ENCODE measurements around the gene MCF2L2. TPM values are rescaled to one million over a fixed set of nuclear protein-coding genes. Genes with fewer than 3 reads are reported as not detected.

Gene MCF2L2
- total RNA-seq, 3 donors from 2014 or later (not counting 1 experiment from before 2014, with no cell fraction given) = 2.2 to 4.9 (median 2.7) TPM

- Histone ChIP-seq H3K4me1 (ENCODE audit: control insufficient read depth, insufficient read depth, low read length) (no peaks in the 10 kb centered on the region), H3K27me3 (ENCODE audit: control insufficient read depth, insufficient read depth, low read length) (no peaks in the 10 kb centered on the region), H3K4me3 (ENCODE audit: low read length) (no peak overlapping the region), H3K36me3 (ENCODE audit: control insufficient read depth, insufficient read depth, low read length) (no peaks in the 10 kb centered on the region), H3K9me3 (ENCODE audit: control insufficient read depth, insufficient read depth, low read length) (no peaks in the 10 kb centered on the region), H3K27ac (ENCODE audit: low read length) (no peak overlapping the region)
- ATAC-seq (no peak), DNase-seq (no peak)
- TF ChIP-seq CTCF (IDR thresholded peaks at IDR 0.05) = no peak
- Mint-ChIP-seq H3K27ac (no peak overlapping the region), H3K4me3 (no peak overlapping the region), H3K4me1 (peaks cover 0 to 5% of the 10 kb centered on the region in 2 donors), H3K9me3 (no peaks in the 10 kb centered on the region), H3K27me3 (ENCODE audit: low read depth in 2 of 2) (peaks cover 0 to 3% of the 10 kb centered on the region in 2 donors), H3K36me3 (no peaks in the 10 kb centered on the region)
- intact Hi-C loops (cut with micrococcal nuclease) = no loop called here
- WGBS (ENCODE audit: insufficient coverage) = 95% methylated on average over 8 of the region's 8 CpGs
Observed at GRCh38 chr3:183317271-183317670, 111.1 kb downstream of the MCF2L2 start.

GRCh38 chr3:183315739-183316138 lies 112.7 kb downstream of the MCF2L2 start:
- H3K9me3 ChIP-seq (ENCODE audit: control insufficient read depth, insufficient read depth, low read length) = no peaks in the 10 kb centered on the region
- Mint-ChIP-seq H3K9me3 (no peaks in the 10 kb centered on the region), H3K27me3 (ENCODE audit: low read depth in 2 of 2) (peaks cover 0 to 3% of the 10 kb centered on the region in 2 donors), H3K4me3 (no peak overlapping the region), H3K27ac (no peak overlapping the region), H3K36me3 (no peaks in the 10 kb centered on the region), H3K4me1 (peaks cover 0 to 5% of the 10 kb centered on the region in 2 donors)
- H3K4me1 ChIP-seq (ENCODE audit: control insufficient read depth, insufficient read depth, low read length) = no peaks in the 10 kb centered on the region
- ATAC-seq (no peak), DNase-seq (no peak)
- H3K4me3 ChIP-seq (ENCODE audit: low read length) = no peak overlapping the region
- no peak for TF ChIP-seq CTCF (IDR thresholded peaks at IDR 0.05)
- intact Hi-C loops (cut with micrococcal nuclease) = no loop called here
- H3K27me3 ChIP-seq (ENCODE audit: control insufficient read depth, insufficient read depth, low read length) = no peaks in the 10 kb centered on the region
- 97% methylated on average over 8 of the region's 8 CpGs for WGBS (ENCODE audit: insufficient coverage)
- H3K36me3 ChIP-seq (ENCODE audit: control insufficient read depth, insufficient read depth, low read length) = no peaks in the 10 kb centered on the region
- no peak overlapping the region for H3K27ac ChIP-seq (ENCODE audit: low read length)

DNA sequence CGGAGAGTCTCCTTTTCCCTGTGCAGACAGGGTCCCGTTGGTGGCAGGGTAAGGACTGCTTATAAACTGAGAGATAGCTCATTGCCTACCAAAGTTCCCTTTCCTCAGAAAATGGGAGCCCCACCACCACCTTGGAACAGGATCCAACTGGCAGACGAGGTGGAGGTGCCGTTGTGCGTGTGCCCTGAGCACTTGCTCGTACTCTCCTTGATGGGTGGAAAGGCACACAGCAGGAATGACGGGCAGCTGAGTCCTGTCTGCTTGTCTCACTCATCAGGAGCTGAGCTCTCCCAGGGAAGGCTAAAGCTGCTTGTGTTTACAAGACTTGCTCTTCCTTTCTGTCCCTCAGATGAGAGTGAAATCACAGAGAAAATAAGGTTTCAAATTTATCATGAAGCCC lies 114.7 kb downstream of the MCF2L2 start:
- ATAC-seq = no peak
- 95% methylated on average over 6 of the region's 7 CpGs for WGBS (ENCODE audit: insufficient coverage)
- no peaks in the 10 kb centered on the region for H3K4me1 Mint-ChIP-seq
- no peak overlapping the region for H3K4me3 Mint-ChIP-seq
- H3K9me3 ChIP-seq (ENCODE audit: control insufficient read depth, insufficient read depth, low read length) = no peaks in the 10 kb centered on the region
- no peak overlapping the region for H3K27ac Mint-ChIP-seq
- H3K36me3 ChIP-seq (ENCODE audit: control insufficient read depth, insufficient read depth, low read length) = no peaks in the 10 kb centered on the region
- intact Hi-C loops (cut with micrococcal nuclease) = no loop called here
- H3K4me3 ChIP-seq (ENCODE audit: low read length) = no peak overlapping the region
- no peaks in the 10 kb centered on the region for H3K27me3 ChIP-seq (ENCODE audit: control insufficient read depth, insufficient read depth, low read length)
- no peaks in the 10 kb centered on the region for H3K9me3 Mint-ChIP-seq
- H3K27me3 Mint-ChIP-seq (ENCODE audit: low read depth in 2 of 2) = no peaks in the 10 kb centered on the region
- H3K27ac ChIP-seq (ENCODE audit: low read length) = no peak overlapping the region
- no peak for TF ChIP-seq CTCF (IDR thresholded peaks at IDR 0.05)
- DNase-seq = no peak
- no peaks in the 10 kb centered on the region for H3K4me1 ChIP-seq (ENCODE audit: control insufficient read depth, insufficient read depth, low read length)
- no peaks in the 10 kb centered on the region for H3K36me3 Mint-ChIP-seq

- no peaks in the 10 kb centered on the region for H3K9me3 Mint-ChIP-seq
Observed at GRCh38 chr3:183313351-183313750, 115.1 kb downstream of the MCF2L2 start.

More at GRCh38 chr3:183313351-183313750, 115.1 kb downstream of the MCF2L2 start:
- WGBS (ENCODE audit: insufficient coverage) = 82% methylated on average over 4 of the region's 4 CpGs
- Histone ChIP-seq H3K27ac (ENCODE audit: low read length) (no peak overlapping the region), H3K27me3 (ENCODE audit: control insufficient read depth, insufficient read depth, low read length) (no peaks in the 10 kb centered on the region), H3K4me3 (ENCODE audit: low read length) (no peak overlapping the region), H3K4me1 (ENCODE audit: control insufficient read depth, insufficient read depth, low read length) (no peaks in the 10 kb centered on the region), H3K36me3 (ENCODE audit: control insufficient read depth, insufficient read depth, low read length) (no peaks in the 10 kb centered on the region), H3K9me3 (ENCODE audit: control insufficient read depth, insufficient read depth, low read length) (no peaks in the 10 kb centered on the region)
- H3K4me3 Mint-ChIP-seq = no peak overlapping the region
- intact Hi-C loops (cut with micrococcal nuclease) = no loop called here
- no peaks in the 10 kb centered on the region for H3K36me3 Mint-ChIP-seq
- ATAC-seq (no peak), DNase-seq (no peak)
- no peaks in the 10 kb centered on the region for H3K27me3 Mint-ChIP-seq (ENCODE audit: low read depth in 2 of 2)
- H3K27ac Mint-ChIP-seq = no peak overlapping the region
- TF ChIP-seq CTCF (IDR thresholded peaks at IDR 0.05) = no peak
- no peaks in the 10 kb centered on the region for H3K4me1 Mint-ChIP-seq

Measured in natural killer cell (primary cell).